H1 (cell line): ENCODE data around the gene RGS11. TPM values are rescaled to one million over a fixed set of nuclear protein-coding genes. Genes with fewer than 3 reads are reported as not detected.

ENCODE experiments used
- CTCF ChIA-PET: fragments of 300-600 bp; sonication (Branson Sonifier 250); formaldehyde crosslinking; loops from one replicate; lab custom pipeline; 2021; ENCODE audit not compliant: partially characterized antibody; lab: Charles Lee
- POLR2A ChIA-PET: fragments of 300-600 bp; sonication (Branson Sonifier 250); formaldehyde crosslinking; loops from one replicate; lab custom pipeline; 2021; ENCODE audit warnings: inconsistent platforms; ENCODE audit not compliant: partially characterized antibody; lab: Charles Lee
- DNase-seq, 2 experiments: peaks; one replicate each; pipeline versions ENCODE4 v3.0.0 to v3.0.0-alpha.2; 2010 to 2022; ENCODE audit warnings: low spot score in 2 of 2, low read depth in 1 of 2, mixed read lengths in 1 of 2
- FAIRE-seq: peaks from 2 replicates; lab custom pipeline; 2011; peaks lifted over from hg19 to GRCh38; lab: Jason Lieb, UNC
- H2AFZ ChIP-seq: 2 replicates; pipeline ENCODE4 v1.8.1; 2012; ENCODE audit warnings: low read length, inconsistent platforms
- H2AK5ac ChIP-seq: 2 replicates; pipeline ENCODE4 v1.6.1; 2013; ENCODE audit warnings: low read depth, low read length
- H2BK120ac ChIP-seq: replicated peaks from 2 replicates; pipeline ENCODE3; 2013; ENCODE audit warnings: low read depth, low read length, inconsistent platforms
- H2BK12ac ChIP-seq: 2 replicates; pipeline ENCODE4 v1.6.1; 2013; ENCODE audit warnings: low read depth, low read length
- H2BK15ac ChIP-seq: 2 replicates; pipeline ENCODE4 v1.6.1; 2013; ENCODE audit warnings: low read length
- H2BK20ac ChIP-seq: 2 replicates; pipeline ENCODE4 v1.6.1; 2013; ENCODE audit warnings: low read length
- H2BK5ac ChIP-seq: 2 replicates; pipeline ENCODE4 v1.6.1; 2013; ENCODE audit warnings: low read depth, low read length
- H3K14ac ChIP-seq: 2 replicates; pipeline ENCODE4 v1.6.1; 2013; ENCODE audit warnings: inconsistent platforms; ENCODE audit not compliant: insufficient read length
- H3K18ac ChIP-seq: 2 replicates; pipeline ENCODE4 v1.6.1; 2013; ENCODE audit warnings: low read length; ENCODE audit errors: extremely low read depth
- H3K23ac ChIP-seq: 2 replicates; pipeline ENCODE4 v1.6.1; 2013; ENCODE audit warnings: inconsistent platforms; ENCODE audit not compliant: insufficient read length
- H3K23me2 ChIP-seq: 2 replicates; pipeline ENCODE4 v1.6.1; 2013; ENCODE audit warnings: low read depth, low read length
- H3K27ac ChIP-seq: 2 replicates; pipeline ENCODE4 v1.6.1; 2011; ENCODE audit warnings: low read depth, low read length, inconsistent platforms
- H3K27me3 ChIP-seq, 4 experiments: replicated peaks in 1 of 4; 1 replicate in 1 of 4; 2 replicates in 3 of 4; pipeline versions ENCODE4 v1.6.1 to v1.8.1; 2011 to 2013; ENCODE audit warnings: low read length in 3 of 4, mild to moderate bottlenecking in 3 of 4, inconsistent platforms in 2 of 4, mixed read lengths in 2 of 4, moderate library complexity in 1 of 4; ENCODE audit not compliant: control insufficient read depth in 3 of 4, insufficient read depth in 3 of 4; ENCODE audit errors: extremely low read depth in 1 of 4
- H3K36me3 ChIP-seq, 4 experiments: 2 replicates each; pipeline versions ENCODE4 v1.6.1 to v1.8.1; 2011 to 2013; ENCODE audit warnings: mild to moderate bottlenecking in 4 of 4, low read length in 3 of 4, moderate library complexity in 2 of 4, control low read depth in 1 of 4, inconsistent platforms in 1 of 4; ENCODE audit not compliant: insufficient read depth in 4 of 4, control insufficient read depth in 2 of 4
- H3K4ac ChIP-seq: replicated peaks from 2 replicates; pipeline ENCODE3; 2013; ENCODE audit warnings: low read length, low read depth, mixed read lengths, inconsistent platforms; ENCODE audit not compliant: insufficient read length
- H3K4me1 ChIP-seq, 4 experiments: replicated peaks in 1 of 4; 1 replicate in 1 of 4; 2 replicates in 3 of 4; pipeline versions ENCODE4 v1.6.1 to v1.8.1; 2011 to 2013; ENCODE audit warnings: low read length in 3 of 4, inconsistent platforms in 2 of 4, mixed read lengths in 1 of 4; ENCODE audit not compliant: insufficient read depth in 4 of 4, control insufficient read depth in 3 of 4
- H3K4me2 ChIP-seq, 2 experiments: 2 replicates each; pipeline versions ENCODE4 v1.6.1 to v1.8.1; 2011 to 2013; ENCODE audit warnings: low read depth in 2 of 2, low read length in 2 of 2, control low read depth in 1 of 2, inconsistent platforms in 1 of 2, mild to moderate bottlenecking in 1 of 2; ENCODE audit not compliant: insufficient read depth in 1 of 2
- H3K4me3 ChIP-seq, 4 experiments: fragments of 200-600, 300-600 bp in 1 of 4; sonication (generic), shearing (Covaris generic), sonication (Bioruptor Twin) in 1 of 4; 2 replicates each; pipeline versions ENCODE4 v1.5.1 to v1.8.1; 2011 to 2016; ENCODE audit warnings: low read length in 4 of 4, low read depth in 3 of 4, control low read depth in 2 of 4, inconsistent platforms in 2 of 4, mild to moderate bottlenecking in 2 of 4, mixed read lengths in 1 of 4, moderate library complexity in 1 of 4; ENCODE audit not compliant: insufficient read depth in 2 of 4; ENCODE audit errors: extremely low read depth in 1 of 4
- H3K56ac ChIP-seq: replicated peaks from 2 replicates; pipeline ENCODE3; 2013; ENCODE audit warnings: low read depth, mild to moderate bottlenecking, mixed read lengths, low read length, inconsistent platforms; ENCODE audit not compliant: insufficient read length
- H3K79me1 ChIP-seq: 2 replicates; pipeline ENCODE4 v1.6.1; 2013; ENCODE audit warnings: low read depth, low read length, control low read depth
- H3K79me2 ChIP-seq, 2 experiments: 2 replicates each; pipeline versions ENCODE4 v1.6.1 to v1.8.1; 2012 to 2013; ENCODE audit warnings: low read length in 2 of 2, mild to moderate bottlenecking in 2 of 2, inconsistent platforms in 1 of 2; ENCODE audit not compliant: insufficient read depth in 2 of 2, control insufficient read depth in 1 of 2
- H3K9ac ChIP-seq, 4 experiments: replicated peaks in 1 of 4; 1 replicate in 1 of 4; 2 replicates in 3 of 4; pipeline versions ENCODE4 v1.6.1 to v1.8.1; 2011 to 2013; ENCODE audit warnings: low read depth in 3 of 4, low read length in 3 of 4, control low read depth in 2 of 4, mild to moderate bottlenecking in 2 of 4, moderate library complexity in 2 of 4, inconsistent platforms in 1 of 4; ENCODE audit errors: extremely low read depth in 1 of 4
- H3K9me3 ChIP-seq, 2 experiments: 2 replicates each; pipeline versions ENCODE4 v1.6.1 to v1.8.1; 2012 to 2013; ENCODE audit warnings: mild to moderate bottlenecking in 2 of 2, moderate library complexity in 2 of 2, control low read depth in 1 of 2, inconsistent platforms in 1 of 2, low read depth in 1 of 2, low read length in 1 of 2, mixed read lengths in 1 of 2; ENCODE audit not compliant: insufficient read depth in 2 of 2
- H4K20me1 ChIP-seq, 2 experiments: replicated peaks in 1 of 2; 2 replicates each; pipeline versions ENCODE3 to v1.8.1; 2011 to 2013; ENCODE audit warnings: inconsistent platforms in 2 of 2, low read length in 2 of 2, mild to moderate bottlenecking in 1 of 2; ENCODE audit not compliant: insufficient read depth in 2 of 2, control insufficient read depth in 1 of 2
- H4K5ac ChIP-seq: 2 replicates; pipeline ENCODE4 v1.6.1; 2013; ENCODE audit warnings: low read length, low read depth, mixed read lengths, inconsistent platforms; ENCODE audit not compliant: insufficient read length
- H4K8ac ChIP-seq: 2 replicates; pipeline ENCODE4 v1.8.0; 2013; ENCODE audit warnings: mild to moderate bottlenecking, moderate library complexity, low read length, inconsistent platforms; ENCODE audit not compliant: insufficient read depth; ENCODE audit errors: extremely low read depth
- H4K91ac ChIP-seq: replicated peaks from 2 replicates; pipeline ENCODE3; 2013; ENCODE audit warnings: low read length, mixed read lengths, inconsistent platforms; ENCODE audit not compliant: insufficient read length
- CBX5 ChIP-seq: fragments of 300-800, 300-1000 bp; sonication (generic); IDR thresholded peaks from 2 replicates; pipeline ENCODE4 v1.7.1; 2016; ENCODE audit warnings: antibody characterized with exemption, low read length, low read depth
- CHD2 ChIP-seq: IDR thresholded peaks from 2 replicates; pipeline ENCODE4 v1.6.1; 2012; ENCODE audit warnings: low read length, improper control_type of control experiment
- NANOG ChIP-seq: IDR thresholded peaks from 2 replicates; pipeline ENCODE4 v1.6.1; 2011; ENCODE audit warnings: low read length, low read depth, mild to moderate bottlenecking, inconsistent platforms; ENCODE audit not compliant: insufficient read depth, poor library complexity, severe bottlenecking
- POLR2AphosphoS5 ChIP-seq: IDR thresholded peaks from 2 replicates; pipeline ENCODE4 v1.6.1; 2011; ENCODE audit warnings: low read depth, low read length
- SAP30 ChIP-seq: fragments of 300-600 bp; sonication (generic); IDR thresholded peaks from 2 replicates; pipeline ENCODE4 v1.7.1; 2012; ENCODE audit warnings: low read length, moderate library complexity, mild to moderate bottlenecking, inconsistent platforms; ENCODE audit not compliant: insufficient read depth, insufficient replicate concordance
- SIX5 ChIP-seq: IDR thresholded peaks from 2 replicates; pipeline ENCODE4 v1.6.1; 2011; ENCODE audit warnings: mild to moderate bottlenecking, low read depth, low read length
- SP1 ChIP-seq: IDR thresholded peaks from 2 replicates; pipeline ENCODE4 v1.6.1; 2011; ENCODE audit warnings: low read depth, low read length
- SP2 ChIP-seq: IDR thresholded peaks from 2 replicates; pipeline ENCODE4 v1.6.1; 2012; ENCODE audit warnings: mild to moderate bottlenecking, low read length, inconsistent platforms
- SRF ChIP-seq: IDR thresholded peaks from 2 replicates; pipeline ENCODE4 v1.6.1; 2011; ENCODE audit warnings: mild to moderate bottlenecking, low read depth, low read length, moderate library complexity
- SUZ12 ChIP-seq: fragments of 200-600 bp; sonication (generic); IDR thresholded peaks from 2 replicates; pipeline ENCODE4 v1.6.1; 2012; ENCODE audit warnings: mild to moderate bottlenecking, inconsistent platforms, low read length, moderate library complexity, mixed read lengths
- TAF1 ChIP-seq: IDR thresholded peaks from 2 replicates; pipeline ENCODE4 v1.6.1; 2011; ENCODE audit warnings: mild to moderate bottlenecking, low read depth, low read length
- TBP ChIP-seq: IDR thresholded peaks from 2 replicates; pipeline ENCODE4 v1.6.1; 2011; ENCODE audit warnings: low read depth, low read length, improper control_type of control experiment
- YY1 ChIP-seq: IDR thresholded peaks from 2 replicates; pipeline ENCODE4 v1.6.1; 2011; ENCODE audit warnings: low read depth, mild to moderate bottlenecking, low read length
- WGBS, 2 experiments: shearing (Covaris generic) in 1 of 2; methylation state at CpG; one replicate each; pipeline versions ENCODE4 v1.1.6 to v1.1.7; 2013 to 2015; ENCODE audit warnings: low lambda C conversion rate in 2 of 2, mixed read lengths in 2 of 2, inconsistent platforms in 1 of 2, low coverage in 1 of 2, missing lambda C conversion rate in 1 of 2; ENCODE audit not compliant: insufficient replicate concordance in 2 of 2, insufficient coverage in 1 of 2, insufficient read length in 1 of 2; ENCODE audit errors: extremely low coverage in 1 of 2, missing lambda C conversion rate in 1 of 2; 5-methylcytosine and 5-hydroxymethylcytosine counted together
- polyA plus RNA-seq, 7 experiments: library from polyadenylated mRNA; depleted of rRNA in 3 of 7; stranded (reverse) in 5 of 7; unstranded in 2 of 7; fragments of >200 nt in 5 of 7; fragments of 200-250 nt in 2 of 7; gene quantifications; 1 replicate in 5 of 7; 2 replicates in 1 of 7; 4 replicates in 1 of 7; pipeline versions ENCODE4 v1.2.1 to v1.2.3, GENCODE V29; 2011 to 2013; ENCODE audit warnings: missing spikeins in 2 of 7, mixed read lengths in 2 of 7
- total RNA-seq: library from RNA; stranded (reverse); fragmentation: NEBNext Ultra II Directional; extraction: Animal tissue kit (Norgen Biotek cat#: 25700); gene quantifications from 2 replicates; pipeline ENCODE4 v1.2.1, GENCODE V29; 2021

The RGS11 gene
- total and polyA plus RNA-seq, 2 of the 8 experiments (the other 6 are each of a cell fraction or from before 2014, with no cell fraction given): 0.84 to 1.2 TPM

- H3K4me2 ChIP-seq: no peak overlapping the region
- no peak for TF ChIP-seq YY1
- no peak for TF ChIP-seq TBP
- no peak for TF ChIP-seq SP1
- TF ChIP-seq SAP30: no peak
- TF ChIP-seq CBX5: no peak
- TF ChIP-seq TAF1: no peak
- TF ChIP-seq NANOG: no peak
- TF ChIP-seq SUZ12: no peak
- no peak for TF ChIP-seq SRF
- no peak for TF ChIP-seq SIX5
- TF ChIP-seq CHD2: no peak
- no peak for TF ChIP-seq SP2
- no peak for TF ChIP-seq POLR2AphosphoS5
- ChIA-PET CTCF (interaction anchor here (0.7 to 6.0 kb wide), 4 partner anchors 8 to 1444 kb away, joined by 3 to 46 read pairs (median 4); no protein-coding TSS in a partner anchor), POLR2A (interaction anchor here (0.6 to 1.8 kb wide), 3 partner anchors 41 to 170 kb away, joined by 3 to 4 read pairs (median 3); no protein-coding TSS in a partner anchor)
- no peak overlapping the region for H2BK20ac ChIP-seq
- no peak overlapping the region for H4K5ac ChIP-seq
- no peak overlapping the region for H3K18ac ChIP-seq
- H3K23ac ChIP-seq: no peak overlapping the region
- H4K91ac ChIP-seq: no peak overlapping the region
- no peak for FAIRE-seq
- no peaks in the 10 kb centered on the region; the same call in 1 of the 2 replicates for H3K79me1 ChIP-seq
- H2AFZ ChIP-seq: no peak overlapping the region
- H3K56ac ChIP-seq: no peak overlapping the region
- H2BK12ac ChIP-seq: no peak overlapping the region
- H3K9ac ChIP-seq: no peak overlapping the region
- H3K9me3 ChIP-seq: no peaks in the 10 kb centered on the region
- peak overlapping the region; percentile 35; the same call in 1 of the 2 replicates for H4K8ac ChIP-seq
- no peaks in the 10 kb centered on the region for H3K27me3 ChIP-seq
- peaks cover 3 to 14% of the 10 kb centered on the region in 2 experiments for H4K20me1 ChIP-seq
- no peak overlapping the region for H3K4me3 ChIP-seq
- no peak overlapping the region for H2AK5ac ChIP-seq
- no peaks in the 10 kb centered on the region for H3K79me2 ChIP-seq
- H2BK5ac ChIP-seq: no peak overlapping the region
- H3K4me1 ChIP-seq: no peaks in the 10 kb centered on the region
- H2BK120ac ChIP-seq: no peak overlapping the region
- no peak for DNase-seq
- H3K14ac ChIP-seq: no peak overlapping the region
- no peak overlapping the region for H3K27ac ChIP-seq
- no peak overlapping the region for H2BK15ac ChIP-seq
- 94% methylated on average over 20 of the region's 21 CpGs; no CpG with 5 or more reads in 1 of the 2 experiments for WGBS, 2 experiments
- H3K4ac ChIP-seq: no peak overlapping the region
- peaks cover under 1 to 21% (median 7%) of the 10 kb centered on the region in 4 experiments; a peak in 6 of 8 replicates for H3K36me3 ChIP-seq
- H3K23me2 ChIP-seq: 0 out of 2 replicates have a peak, but pooled peaks cover 2% of the 10 kb centered on the region
Measured at GRCh38 chr16:307691-308312, 32.1 kb upstream of the RGS11 start.
